ENCODE measurements around the gene C17orf50.

DNA sequence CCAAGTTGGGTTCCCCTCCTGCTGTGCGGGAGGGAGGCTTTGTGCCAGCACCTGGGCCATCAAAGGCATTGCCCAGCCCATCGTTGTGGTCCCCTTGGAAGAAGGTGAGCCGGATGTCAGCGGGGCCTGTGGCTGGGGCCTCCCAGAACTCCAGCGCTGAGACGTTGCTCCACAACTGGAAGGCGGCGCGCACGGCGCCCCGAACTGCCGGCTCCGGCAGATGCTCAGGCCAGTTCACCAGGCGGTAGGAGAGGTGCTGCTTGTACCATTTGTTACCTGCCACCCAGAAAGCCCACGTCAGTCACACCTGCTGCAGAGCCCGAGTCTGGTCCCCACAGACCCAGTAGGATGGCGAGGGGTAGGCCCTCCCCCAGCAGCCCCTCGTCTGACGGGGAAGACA is 12.4 kb downstream of the C17orf50 start:
- TF ChIP-seq POLR2A (IDR thresholded peaks at IDR 0.05), result no peak
- TF ChIP-seq, protein P1, sequence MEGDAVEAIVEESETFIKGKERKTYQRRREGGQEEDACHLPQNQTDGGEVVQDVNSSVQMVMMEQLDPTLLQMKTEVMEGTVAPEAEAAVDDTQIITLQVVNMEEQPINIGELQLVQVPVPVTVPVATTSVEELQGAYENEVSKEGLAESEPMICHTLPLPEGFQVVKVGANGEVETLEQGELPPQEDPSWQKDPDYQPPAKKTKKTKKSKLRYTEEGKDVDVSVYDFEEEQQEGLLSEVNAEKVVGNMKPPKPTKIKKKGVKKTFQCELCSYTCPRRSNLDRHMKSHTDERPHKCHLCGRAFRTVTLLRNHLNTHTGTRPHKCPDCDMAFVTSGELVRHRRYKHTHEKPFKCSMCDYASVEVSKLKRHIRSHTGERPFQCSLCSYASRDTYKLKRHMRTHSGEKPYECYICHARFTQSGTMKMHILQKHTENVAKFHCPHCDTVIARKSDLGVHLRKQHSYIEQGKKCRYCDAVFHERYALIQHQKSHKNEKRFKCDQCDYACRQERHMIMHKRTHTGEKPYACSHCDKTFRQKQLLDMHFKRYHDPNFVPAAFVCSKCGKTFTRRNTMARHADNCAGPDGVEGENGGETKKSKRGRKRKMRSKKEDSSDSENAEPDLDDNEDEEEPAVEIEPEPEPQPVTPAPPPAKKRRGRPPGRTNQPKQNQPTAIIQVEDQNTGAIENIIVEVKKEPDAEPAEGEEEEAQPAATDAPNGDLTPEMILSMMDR (IDR thresholded peaks at IDR 0.05), result no peak

Data from tibial nerve (tissue), 3 donors.